CD4-positive, alpha-beta memory T cell (primary cell): ENCODE data around the gene PTPN4. TPM values are rescaled to one million over a fixed set of nuclear protein-coding genes. Genes with fewer than 3 reads are reported as not detected.
"Not testable (repeated sequence)": the region's sequence is repeated elsewhere in the genome, so short reads cannot be mapped to it uniquely, and the experiment has no call there.

Experiments used
- CTCF ChIA-PET: fragments of 350-600 bp; sonication (Branson Sonifier 250); formaldehyde crosslinking; loops from one replicate; lab custom pipeline; 2021; ENCODE audit warnings: inconsistent platforms; ENCODE audit not compliant: partially characterized antibody; lab: Charles Lee
- POLR2A ChIA-PET: fragments of 350-600 bp; sonication (Branson Sonifier 250); formaldehyde crosslinking; loops from one replicate; lab custom pipeline; 2021; ENCODE audit not compliant: partially characterized antibody; lab: Charles Lee
- DNase-seq, 5 donors: peaks; one replicate each; pipeline versions ENCODE4 v3.0.0 to v3.0.0-alpha.2; 2020 to 2022; ENCODE audit warnings: mixed read lengths in 1 of 5
- H3K27ac ChIP-seq: one replicate; pipeline ENCODE4 v1.7.0; 2013; ENCODE audit warnings: low read depth, low read length
- H3K27me3 ChIP-seq: 2 replicates; pipeline ENCODE4 v1.7.0; 2013; ENCODE audit warnings: mild to moderate bottlenecking, low read length, moderate library complexity; ENCODE audit not compliant: insufficient read depth
- H3K36me3 ChIP-seq: 2 replicates; pipeline ENCODE4 v1.7.0; 2013; ENCODE audit warnings: mild to moderate bottlenecking, low read length, moderate library complexity; ENCODE audit not compliant: insufficient read depth
- H3K4me1 ChIP-seq: 2 replicates; pipeline ENCODE4 v1.7.0; 2013; ENCODE audit warnings: mild to moderate bottlenecking, low read length, moderate library complexity; ENCODE audit not compliant: insufficient read depth
- H3K4me3 ChIP-seq, 2 donors: one replicate each; pipeline ENCODE4 v1.7.0; 2013; ENCODE audit warnings: low read length in 2 of 2, mild to moderate bottlenecking in 1 of 2
- H3K9me3 ChIP-seq, 2 donors: one replicate each; pipeline ENCODE4 v1.7.0; 2013; ENCODE audit warnings: low read length in 2 of 2, control low read depth in 1 of 2; ENCODE audit not compliant: control insufficient read depth in 1 of 2
- H3K27ac Mint-ChIP-seq, 7 donors: one replicate each; pipeline ENCODE4 v1.8.0; 2020 to 2021; ENCODE audit warnings: mixed read lengths in 7 of 7, mild to moderate bottlenecking in 6 of 7, inconsistent platforms in 3 of 7, moderate library complexity in 3 of 7
- H3K27me3 Mint-ChIP-seq, 2 donors: one replicate each; pipeline ENCODE4 v1.8.0; 2020 to 2021; ENCODE audit warnings: mixed read lengths in 2 of 2
- H3K36me3 Mint-ChIP-seq, 2 donors: one replicate each; pipeline ENCODE4 v1.8.0; 2020 to 2021; ENCODE audit warnings: mixed read lengths in 2 of 2, inconsistent platforms in 1 of 2, mild to moderate bottlenecking in 1 of 2
- H3K4me1 Mint-ChIP-seq, 4 donors: one replicate each; pipeline ENCODE4 v1.8.0; 2020 to 2021; ENCODE audit warnings: mixed read lengths in 4 of 4, mild to moderate bottlenecking in 1 of 4
- H3K4me3 Mint-ChIP-seq, 8 donors: one replicate each; pipeline ENCODE4 v1.8.0; 2020 to 2021; ENCODE audit warnings: mixed read lengths in 8 of 8, mild to moderate bottlenecking in 7 of 8, moderate library complexity in 6 of 8, inconsistent platforms in 3 of 8
- H3K9me3 Mint-ChIP-seq, 8 donors: one replicate each; pipeline ENCODE4 v1.8.0; 2020 to 2021; ENCODE audit warnings: mixed read lengths in 8 of 8, mild to moderate bottlenecking in 5 of 8, inconsistent platforms in 3 of 8, moderate library complexity in 1 of 8
- intact Hi-C: fragments of 100-400 bp; cut with micrococcal nuclease; formaldehyde crosslinking; loops from one replicate; pipeline ENCODE4 v1.15.1; 2023
- polyA plus RNA-seq, 2 donors: library from polyadenylated mRNA; unstranded; fragments of 300-500 nt; fragmentation: Illumina TruSeq; gene quantifications; one replicate each; pipeline ENCODE4 v1.2.3, GENCODE V29; 2021
- total RNA-seq, 2 experiments: library from RNA; stranded (reverse); gene quantifications; one replicate each; pipeline ENCODE4 v1.2.3, GENCODE V29; 2021

Gene PTPN4
- total and polyA plus RNA-seq, 4 experiments from 2014 or later, result 83.1 to 137 (median 92.9) TPM

DNA sequence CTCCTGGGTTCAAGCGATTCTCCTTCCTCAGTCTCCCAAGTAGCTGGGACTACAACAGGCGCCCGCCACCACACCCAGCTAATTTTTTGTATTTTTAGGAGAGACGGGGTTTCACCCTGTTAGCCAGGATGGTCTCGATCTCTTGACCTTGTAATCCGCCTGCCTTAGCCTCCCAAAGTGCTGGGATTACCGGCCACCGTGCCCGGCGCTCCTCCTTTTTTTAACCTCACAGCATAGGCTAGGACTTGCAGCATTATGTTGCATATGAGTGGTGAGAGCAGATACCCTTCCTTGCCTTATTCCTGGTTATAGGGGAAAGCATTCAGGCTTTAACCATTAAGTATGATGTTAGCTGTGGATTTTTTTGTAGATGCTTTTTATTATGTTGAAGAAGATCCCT, 42.3 kb downstream of the PTPN4 start:
- CTCF ChIA-PET, result not testable (repeated sequence)

GRCh38 chr2:119803101-119803500, 43.4 kb downstream of the PTPN4 start:
- no peaks in the 10 kb centered on the region for H3K27me3 ChIP-seq
- ChIA-PET CTCF (no interaction called here), POLR2A (no interaction called here)
- Mint-ChIP-seq H3K27ac (peak overlapping the region in 3 of 7 donors; percentile 3 to 61 (median 55)), H3K36me3 (peaks cover 12 to 20% of the 10 kb centered on the region in 2 donors), H3K9me3 (peaks cover 0 to 5% (median 2%) of the 10 kb centered on the region in 8 donors), H3K27me3 (no peaks in the 10 kb centered on the region), H3K4me1 (peaks cover 35 to 81% (median 64%) of the 10 kb centered on the region in 4 donors), H3K4me3 (peak overlapping the region in 2 of 8 donors; percentile 4 to 56)
- no peak for DNase-seq
- no peak overlapping the region for H3K4me3 ChIP-seq
- no peaks in the 10 kb centered on the region for H3K36me3 ChIP-seq
- peaks cover 23% of the 10 kb centered on the region for H3K4me1 ChIP-seq
- no peak overlapping the region for H3K27ac ChIP-seq
- intact Hi-C loops, result no loop called here
- no peaks in the 10 kb centered on the region for H3K9me3 ChIP-seq

More for the DNA sequence above, 42.3 kb downstream of the PTPN4 start:
- H3K36me3 ChIP-seq, DNase-seq, H3K27ac ChIP-seq, intact Hi-C loops, H3K9me3 Mint-ChIP-seq, H3K27me3 Mint-ChIP-seq, H3K27me3 ChIP-seq, POLR2A ChIA-PET, H3K9me3 ChIP-seq, H3K4me3 ChIP-seq, H3K27ac Mint-ChIP-seq: not testable (repeated sequence)
- H3K4me1 Mint-ChIP-seq, result peaks cover 37 to 76% (median 61%) of the 10 kb centered on the region in 4 donors
- peak overlapping the region in 2 of 8 donors; percentile 3 to 43 for H3K4me3 Mint-ChIP-seq
- H3K4me1 ChIP-seq, result peaks cover 23% of the 10 kb centered on the region
- peaks cover 12 to 20% of the 10 kb centered on the region in 2 donors for H3K36me3 Mint-ChIP-seq

DNA sequence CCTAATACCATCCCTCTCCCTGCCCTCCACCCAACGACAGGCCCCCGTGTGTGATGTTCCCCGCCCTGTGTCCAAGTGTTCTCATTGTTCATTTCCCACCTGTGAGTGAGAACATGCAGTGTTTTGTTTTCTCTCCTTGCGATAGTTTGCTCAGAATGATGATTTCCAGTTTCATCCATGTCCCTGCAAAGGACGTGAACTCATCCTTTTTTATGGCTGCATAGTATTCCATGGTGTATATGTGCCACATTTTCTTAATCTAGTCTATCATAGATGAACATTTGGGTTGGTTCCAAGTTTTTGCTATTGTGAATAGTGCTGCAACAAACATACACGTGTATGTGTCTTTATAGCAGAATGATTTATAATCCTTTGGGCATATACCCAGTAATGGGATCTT, 44.7 kb downstream of the PTPN4 start:
- Mint-ChIP-seq H3K4me3 (peak overlapping the region in 3 of 8 donors; percentile 10 to 68 (median 41)), H3K27ac (peak overlapping the region in 1 of 7 donors; percentile 21), H3K36me3 (peaks cover 13 to 20% of the 10 kb centered on the region in 2 donors), H3K4me1 (peaks cover 33 to 77% (median 61%) of the 10 kb centered on the region in 4 donors)
- H3K9me3 ChIP-seq, H3K9me3 Mint-ChIP-seq, intact Hi-C loops, H3K4me3 ChIP-seq, H3K36me3 ChIP-seq, DNase-seq, H3K27me3 ChIP-seq, H3K27me3 Mint-ChIP-seq, POLR2A ChIA-PET, H3K27ac ChIP-seq: not testable (repeated sequence)
- CTCF ChIA-PET, result interaction anchor here (1.1 kb wide), 1 partner anchor 51 kb away, joined by 3 read pairs; no protein-coding TSS in a partner anchor
- H3K4me1 ChIP-seq, result peaks cover 16% of the 10 kb centered on the region

- intact Hi-C loops, result no loop called here
- no peaks in the 10 kb centered on the region for H3K4me1 ChIP-seq
- DNase-seq, result no peak
- no peak overlapping the region for H3K27ac Mint-ChIP-seq
- H3K9me3 Mint-ChIP-seq, result peaks cover 0 to 5% (median 2%) of the 10 kb centered on the region in 8 donors
- H3K27me3 Mint-ChIP-seq, result no peaks in the 10 kb centered on the region
- H3K27me3 ChIP-seq, result no peaks in the 10 kb centered on the region
- H3K9me3 ChIP-seq, result no peaks in the 10 kb centered on the region
- no peak overlapping the region for H3K27ac ChIP-seq
- H3K36me3 Mint-ChIP-seq, result peaks cover 39% of the 10 kb centered on the region in 2 donors
- H3K4me1 Mint-ChIP-seq, result peaks cover 18 to 56% (median 35%) of the 10 kb centered on the region in 4 donors
- ChIA-PET CTCF (interaction anchor here (1.0 to 1.8 kb wide), 2 partner anchors 15 to 17 kb away, joined by 4 to 6 read pairs; no protein-coding TSS in a partner anchor), POLR2A (interaction anchor here (1.0 kb wide), 1 partner anchor 49 kb away, joined by 3 read pairs; the partner anchor contains the start of gene PTPN4)
- no peaks in the 10 kb centered on the region for H3K36me3 ChIP-seq
- no peak overlapping the region for H3K4me3 Mint-ChIP-seq
- no peak overlapping the region for H3K4me3 ChIP-seq
These were observed 48.9 kb downstream of the PTPN4 start for GRCh38 chr2:119808516-119809147.

- Mint-ChIP-seq H3K36me3 (peaks cover 38% of the 10 kb centered on the region in 2 donors), H3K4me3 (no peak overlapping the region), H3K4me1 (peaks cover 12 to 53% (median 32%) of the 10 kb centered on the region in 4 donors), H3K9me3 (peaks cover 0 to 5% (median 0%) of the 10 kb centered on the region in 8 donors), H3K27me3 (no peaks in the 10 kb centered on the region), H3K27ac (no peak overlapping the region)
- CTCF ChIA-PET, result interaction anchor here (1.0 to 1.8 kb wide), 3 partner anchors 14 to 16 kb away, joined by 4 to 6 read pairs (median 4); no protein-coding TSS in a partner anchor
- no peak overlapping the region for H3K27ac ChIP-seq
- H3K4me1 ChIP-seq, result no peaks in the 10 kb centered on the region
- no peaks in the 10 kb centered on the region for H3K9me3 ChIP-seq
- H3K36me3 ChIP-seq, result no peaks in the 10 kb centered on the region
- no peak overlapping the region for H3K4me3 ChIP-seq
- H3K27me3 ChIP-seq, result no peaks in the 10 kb centered on the region
- POLR2A ChIA-PET, result no interaction called here
- intact Hi-C loops, result no loop called here
- DNase-seq, result no peak
These were observed 49.8 kb downstream of the PTPN4 start for GRCh38 chr2:119809339-119810048.

GRCh38 chr2:119810049-119810630, 50.4 kb downstream of the PTPN4 start:
- DNase-seq, result no peak
- H3K27ac ChIP-seq, result no peak overlapping the region
- H3K4me3 ChIP-seq, result no peak overlapping the region
- no peaks in the 10 kb centered on the region for H3K4me1 ChIP-seq
- no peaks in the 10 kb centered on the region for H3K9me3 ChIP-seq
- intact Hi-C loops, result no loop called here
- Mint-ChIP-seq H3K36me3 (peaks cover 37% of the 10 kb centered on the region in 2 donors), H3K9me3 (peaks cover 0 to 2% (median 0%) of the 10 kb centered on the region in 8 donors), H3K27ac (no peak overlapping the region), H3K27me3 (no peaks in the 10 kb centered on the region), H3K4me3 (no peak overlapping the region), H3K4me1 (peaks cover 13 to 47% (median 30%) of the 10 kb centered on the region in 4 donors)
- H3K27me3 ChIP-seq, result no peaks in the 10 kb centered on the region
- CTCF ChIA-PET, result interaction anchor here (1.0 kb wide), 1 partner anchor 15 kb away, joined by 4 read pairs; no protein-coding TSS in a partner anchor
- POLR2A ChIA-PET, result no interaction called here
- H3K36me3 ChIP-seq, result no peaks in the 10 kb centered on the region

DNA sequence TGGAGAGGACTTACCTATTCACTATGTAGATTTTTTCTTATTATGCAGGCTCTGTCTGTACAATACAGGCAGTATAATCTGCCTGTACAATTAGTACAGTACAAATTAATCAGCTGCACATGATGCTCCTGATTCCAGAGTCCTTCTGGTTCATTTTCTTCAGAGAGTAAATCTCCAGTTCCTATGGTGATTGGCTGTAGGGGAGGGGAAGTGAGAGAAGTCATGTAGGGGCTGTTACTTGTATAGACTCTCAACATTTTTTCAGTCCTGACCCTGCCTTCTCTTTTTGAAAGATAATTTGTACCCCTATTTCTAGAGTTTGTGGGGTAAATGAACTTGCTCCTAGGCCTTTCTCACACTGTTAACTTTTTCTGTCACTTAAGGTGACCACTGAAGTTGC, 54.5 kb downstream of the PTPN4 start:
- intact Hi-C loops, result no loop called here
- no peak for DNase-seq
- Mint-ChIP-seq H3K9me3 (peaks cover 0 to 15% (median 9%) of the 10 kb centered on the region in 8 donors), H3K27me3 (no peaks in the 10 kb centered on the region), H3K4me1 (peaks cover 15 to 32% (median 20%) of the 10 kb centered on the region in 4 donors), H3K27ac (peak overlapping the region in 3 of 7 donors; percentile 15 to 59 (median 22)), H3K4me3 (no peak overlapping the region), H3K36me3 (peaks cover 50 to 59% of the 10 kb centered on the region in 2 donors)
- H3K27ac ChIP-seq, result no peak overlapping the region
- POLR2A ChIA-PET, result no interaction called here
- CTCF ChIA-PET, result no interaction called here
- peaks cover 5% of the 10 kb centered on the region for H3K4me1 ChIP-seq
- H3K4me3 ChIP-seq, result no peak overlapping the region
- no peaks in the 10 kb centered on the region for H3K9me3 ChIP-seq
- H3K36me3 ChIP-seq, result no peaks in the 10 kb centered on the region
- H3K27me3 ChIP-seq, result no peaks in the 10 kb centered on the region
